Measurements from ENCODE around the gene GAS2L2. TPM values are rescaled to one million over a fixed set of nuclear protein-coding genes. Genes with fewer than 3 reads are reported as not detected.
A peak's percentile ranks its signal among the peaks of the same experiment; 100 is the strongest.

The GAS2L2 gene
- total RNA-seq, 2 donors from 2014 or later: 0.09 TPM; not detected in 1

GRCh38 chr17:35750526-35751395 lies 2.3 kb downstream of the GAS2L2 start:
- Histone ChIP-seq H3K9ac (ENCODE audit: extremely low read depth, low read length, poor library complexity, severe bottlenecking) (no peak overlapping the region), H3K9me3 (ENCODE audit: control insufficient read depth, low read length) (no peaks in the 10 kb centered on the region), H3K4me3 (ENCODE audit: low read length) (no peak overlapping the region), H3K36me3 (ENCODE audit: control insufficient read depth, insufficient read depth, low read length) (no peaks in the 10 kb centered on the region), H3K27ac (ENCODE audit: low read depth, low read length) (no peak overlapping the region), H3K4me1 (ENCODE audit: control insufficient read depth, insufficient read depth, low read length) (no peaks in the 10 kb centered on the region), H3K27me3 (ENCODE audit: control insufficient read depth, insufficient read depth, low read length, poor library complexity, severe bottlenecking) (peaks cover 24% of the 10 kb centered on the region)
- H3K9me3 Mint-ChIP-seq: no peaks in the 10 kb centered on the region
- H3K27ac Mint-ChIP-seq: no peak overlapping the region
- no peaks in the 10 kb centered on the region for H3K36me3 Mint-ChIP-seq (ENCODE audit: low read depth)
- 89 to 94% methylated on average over 3 to 9 of the region's 10 CpGs for WGBS, 2 experiments (ENCODE audit: insufficient coverage in 1 of 2, insufficient read length in 1 of 2)
- peak overlapping the region; percentile 43 for H3K4me3 Mint-ChIP-seq
- TF ChIP-seq CTCF (conservative IDR thresholded peaks at IDR 0.05): no peak
- no peak for DNase-seq
- H3K4me1 Mint-ChIP-seq: peaks cover 4% of the 10 kb centered on the region
- peaks cover 36% of the 10 kb centered on the region for H3K27me3 Mint-ChIP-seq (ENCODE audit: insufficient read depth)

GRCh38 chr17:35749560-35750412 lies 3.3 kb downstream of the GAS2L2 start:
- Histone ChIP-seq H3K27ac (ENCODE audit: low read depth, low read length) (no peak overlapping the region), H3K36me3 (ENCODE audit: control insufficient read depth, insufficient read depth, low read length) (no peaks in the 10 kb centered on the region), H3K4me3 (ENCODE audit: low read length) (no peak overlapping the region), H3K27me3 (ENCODE audit: control insufficient read depth, insufficient read depth, low read length, poor library complexity, severe bottlenecking) (peaks cover 24% of the 10 kb centered on the region), H3K4me1 (ENCODE audit: control insufficient read depth, insufficient read depth, low read length) (no peaks in the 10 kb centered on the region), H3K9me3 (ENCODE audit: control insufficient read depth, low read length) (no peaks in the 10 kb centered on the region), H3K9ac (ENCODE audit: extremely low read depth, low read length, poor library complexity, severe bottlenecking) (no peak overlapping the region)
- no peak for TF ChIP-seq CTCF (conservative IDR thresholded peaks at IDR 0.05)
- H3K4me3 Mint-ChIP-seq: peak overlapping the region; percentile 43
- H3K36me3 Mint-ChIP-seq (ENCODE audit: low read depth): no peaks in the 10 kb centered on the region
- peaks cover 38% of the 10 kb centered on the region for H3K27me3 Mint-ChIP-seq (ENCODE audit: insufficient read depth)
- WGBS, 2 experiments (ENCODE audit: insufficient coverage in 1 of 2, insufficient read length in 1 of 2): 39 to 61% methylated on average over 14 to 35 of the region's 35 CpGs
- DNase-seq: peak; percentile 82
- H3K27ac Mint-ChIP-seq: no peak overlapping the region
- peaks cover 4% of the 10 kb centered on the region for H3K4me1 Mint-ChIP-seq
- H3K9me3 Mint-ChIP-seq: no peaks in the 10 kb centered on the region

- DNase-seq: no peak
- H3K36me3 ChIP-seq (ENCODE audit: control insufficient read depth, insufficient read depth, low read length): no peaks in the 10 kb centered on the region
- H3K9me3 Mint-ChIP-seq: no peaks in the 10 kb centered on the region
- H3K36me3 Mint-ChIP-seq (ENCODE audit: low read depth): no peaks in the 10 kb centered on the region
- no peak for TF ChIP-seq CTCF (conservative IDR thresholded peaks at IDR 0.05)
- H3K4me3 Mint-ChIP-seq: no peak overlapping the region
- H3K4me1 Mint-ChIP-seq: peaks cover 4% of the 10 kb centered on the region
- H3K27ac ChIP-seq (ENCODE audit: low read depth, low read length): no peak overlapping the region
- peaks cover 43% of the 10 kb centered on the region for H3K27me3 Mint-ChIP-seq (ENCODE audit: insufficient read depth)
- no peaks in the 10 kb centered on the region for H3K4me1 ChIP-seq (ENCODE audit: control insufficient read depth, insufficient read depth, low read length)
- H3K27ac Mint-ChIP-seq: no peak overlapping the region
- H3K27me3 ChIP-seq (ENCODE audit: control insufficient read depth, insufficient read depth, low read length, poor library complexity, severe bottlenecking): peaks cover 24% of the 10 kb centered on the region
- H3K9ac ChIP-seq (ENCODE audit: extremely low read depth, low read length, poor library complexity, severe bottlenecking): no peak overlapping the region
- H3K9me3 ChIP-seq (ENCODE audit: control insufficient read depth, low read length): no peaks in the 10 kb centered on the region
- WGBS, 2 experiments (ENCODE audit: insufficient coverage in 1 of 2, insufficient read length in 1 of 2): 96 to 100% methylated on average over 2 to 6 of the region's 6 CpGs
- H3K4me3 ChIP-seq (ENCODE audit: low read length): no peak overlapping the region
These were observed 4.1 kb downstream of the GAS2L2 start for GRCh38 chr17:35748979-35749378.
